Inflammatory macrophage treated with lipopolysaccharide for 4 hours (primary cell): Measurements from ENCODE around the gene TTF1.

Experiments
- DNase-seq: peaks from one replicate; pipeline ENCODE4 v3.0.0-alpha.2; 2020

TTF1 gene

GRCh38 chr9:132406554-132407122 lies at the start of gene TTF1:
TSS of gene TTF1 (minus strand) at chr9:132406840. CDS start at chr9:132402821, 4,019 bp downstream.
- DNase-seq: peak; percentile 95

- no peak for DNase-seq
Measured at GRCh38 chr9:132456241-132456640, 49.6 kb upstream of the TTF1 start.

GRCh38 chr9:132451276-132451675 lies 44.6 kb upstream of the TTF1 start:
- no peak for DNase-seq

GRCh38 chr9:132447902-132448301 lies 41.3 kb upstream of the TTF1 start:
- no peak for DNase-seq

GRCh38 chr9:132447346-132447745 lies 40.7 kb upstream of the TTF1 start:
- no peak for DNase-seq

- DNase-seq: no peak
Measured at GRCh38 chr9:132446887-132447286, 40.2 kb upstream of the TTF1 start.

- DNase-seq: no peak
Measured at GRCh38 chr9:132443951-132444607, 37.4 kb upstream of the TTF1 start.

GRCh38 chr9:132441404-132441803 lies 34.8 kb upstream of the TTF1 start:
- no peak for DNase-seq

- no peak for DNase-seq
Measured at GRCh38 chr9:132440735-132441134, 34.1 kb upstream of the TTF1 start.

GRCh38 chr9:132439153-132439552 lies 32.5 kb upstream of the TTF1 start:
- DNase-seq: no peak

- no peak for DNase-seq
Measured at GRCh38 chr9:132434881-132435280, 28.2 kb upstream of the TTF1 start.

- DNase-seq: no peak
Measured at GRCh38 chr9:132430998-132431397, 24.4 kb upstream of the TTF1 start.

- no peak for DNase-seq
Measured at GRCh38 chr9:132426639-132427414, 20.2 kb upstream of the TTF1 start.

GRCh38 chr9:132425675-132426062 lies 19.0 kb upstream of the TTF1 start:
- no peak for DNase-seq

GRCh38 chr9:132424857-132425674 lies 18.4 kb upstream of the TTF1 start:
- DNase-seq: no peak

GRCh38 chr9:132423503-132423902 lies 16.9 kb upstream of the TTF1 start:
- no peak for DNase-seq

- DNase-seq: no peak
Measured at GRCh38 chr9:132422574-132422973, 15.9 kb upstream of the TTF1 start.

GRCh38 chr9:132418726-132419363 lies 12.2 kb upstream of the TTF1 start:
- no peak for DNase-seq

- no peak for DNase-seq
Measured at GRCh38 chr9:132415181-132415580, 8.5 kb upstream of the TTF1 start.

- no peak for DNase-seq
Measured at GRCh38 chr9:132414731-132415130, 8.1 kb upstream of the TTF1 start.

- DNase-seq: no peak
Measured at GRCh38 chr9:132413926-132414325, 7.3 kb upstream of the TTF1 start.

GRCh38 chr9:132412089-132412488 lies 5.4 kb upstream of the TTF1 start:
- peak; percentile 21 for DNase-seq

GRCh38 chr9:132411091-132411508 lies 4.5 kb upstream of the TTF1 start:
- DNase-seq: peak; percentile 10
